ENCODE measurements around the gene SLC38A6. TPM values are rescaled to one million over a fixed set of nuclear protein-coding genes. Genes with fewer than 3 reads are reported as not detected.

The SLC38A6 gene
- total and polyA plus RNA-seq, 10 of the 15 experiments (the other 5 are each of a cell fraction or from before 2014, with no cell fraction given): 2.0 to 7.0 (median 3.7) TPM

GRCh38 chr14:60980811-60981632 lies at the start of gene SLC38A6, which contains the start of gene TRMT5 (continued):
- peak; percentile 67; the same call in 1 of the 2 replicates for TF ChIP-seq ZBTB40 (IDR thresholded peaks at IDR 0.05; ENCODE audit: borderline replicate concordance)
- TF ChIP-seq POLR2A (IDR thresholded peaks at IDR 0.05; ENCODE audit: low read depth, low read length): peak; percentile 94
- no peak for TF ChIP-seq WRNIP1 (IDR thresholded peaks at IDR 0.05; ENCODE audit: borderline replicate concordance, low read depth, low read length)
- TF ChIP-seq PKNOX1 (IDR thresholded peaks at IDR 0.05): peak; percentile 32; the same call in 1 of the 2 replicates
- TF ChIP-seq HDAC6 (IDR thresholded peaks at IDR 0.05; ENCODE audit: unreplicated experiment): peak; percentile 33
- peak; percentile 100 for TF ChIP-seq CREM (IDR thresholded peaks at IDR 0.05; ENCODE audit: low read depth)
- peak; percentile 84 for TF ChIP-seq MYC (IDR thresholded peaks at IDR 0.05; ENCODE audit: insufficient read depth, insufficient read length, insufficient replicate concordance, low read length, severe bottlenecking)
- TF ChIP-seq ZNF274 (IDR thresholded peaks at IDR 0.05; ENCODE audit: insufficient read depth, insufficient read length): no peak
- TF ChIP-seq ASH2L (IDR thresholded peaks at IDR 0.05; ENCODE audit: borderline replicate concordance, low read depth): peak; percentile 94
- TF ChIP-seq PML (IDR thresholded peaks at IDR 0.05; ENCODE audit: low read length): peak; percentile 74
- no peak for TF ChIP-seq MTA3 (IDR thresholded peaks at IDR 0.05; ENCODE audit: borderline replicate concordance, low read length)
- TF ChIP-seq SUPT20H (IDR thresholded peaks at IDR 0.05; ENCODE audit: borderline replicate concordance, control insufficient read depth, low read depth, low read length): no peak
- TF ChIP-seq NKRF (conservative IDR thresholded peaks at IDR 0.05): peak; percentile 97
- TF ChIP-seq RB1 (IDR thresholded peaks at IDR 0.05; ENCODE audit: borderline replicate concordance): 0 out of 2 replicates have a peak, but pooled peaks have one; percentile 66
- no peak; the same call in 1 of the 2 replicates for TF ChIP-seq RBBP5 (conservative IDR thresholded peaks at IDR 0.05)
- no peak for TF ChIP-seq BCLAF1 (IDR thresholded peaks at IDR 0.05)
- peak; percentile 97 for TF ChIP-seq SIN3A (IDR thresholded peaks at IDR 0.05; ENCODE audit: low read depth, low read length)
